Neuronal stem cell (in vitro differentiated cells): ENCODE data around the gene SNX13.

ENCODE experiments used
- DNase-seq: peaks from one replicate; pipeline ENCODE4 v3.0.0-alpha.2; 2013; ENCODE audit warnings: low spot score
- H2AFZ ChIP-seq: one replicate; pipeline ENCODE4 v1.6.1; 2013; ENCODE audit warnings: mild to moderate bottlenecking, low read length, inconsistent platforms
- H2AK5ac ChIP-seq: 2 replicates; pipeline ENCODE4 v1.6.1; 2013; ENCODE audit warnings: low read depth, mild to moderate bottlenecking, inconsistent platforms, low read length, moderate library complexity, mixed read lengths
- H2BK120ac ChIP-seq: 2 replicates; pipeline ENCODE4 v1.6.1; 2013; ENCODE audit warnings: low read depth, mild to moderate bottlenecking, inconsistent platforms, low read length, moderate library complexity, mixed read lengths
- H2BK12ac ChIP-seq: one replicate; pipeline ENCODE4 v1.6.1; 2013; ENCODE audit warnings: low read length, inconsistent platforms
- H2BK15ac ChIP-seq: 2 replicates; pipeline ENCODE4 v1.6.1; 2013; ENCODE audit warnings: mild to moderate bottlenecking, low read length, inconsistent platforms, mixed read lengths
- H2BK5ac ChIP-seq: one replicate; pipeline ENCODE4 v1.6.1; 2013; ENCODE audit warnings: inconsistent platforms, mild to moderate bottlenecking, low read length, moderate library complexity
- H3K14ac ChIP-seq: one replicate; pipeline ENCODE4 v1.6.1; 2013; ENCODE audit warnings: low read length, inconsistent platforms
- H3K18ac ChIP-seq: 2 replicates; pipeline ENCODE4 v1.6.1; 2013; ENCODE audit warnings: low read length, inconsistent platforms
- H3K23ac ChIP-seq: 2 replicates; pipeline ENCODE4 v1.6.1; 2013; ENCODE audit warnings: low read depth, mild to moderate bottlenecking, mixed read lengths, low read length, inconsistent platforms; ENCODE audit not compliant: poor library complexity
- H3K27ac ChIP-seq: replicated peaks from 3 replicates; pipeline ENCODE4 v1.5.1; 2013; ENCODE audit warnings: low read length, inconsistent platforms
- H3K27me3 ChIP-seq, 3 experiments: 2 replicates each; pipeline ENCODE4 v1.6.1; 2013; ENCODE audit warnings: low read length in 3 of 3, mild to moderate bottlenecking in 2 of 3, inconsistent platforms in 1 of 3, low read depth in 1 of 3, mixed read lengths in 1 of 3, moderate library complexity in 1 of 3; ENCODE audit not compliant: control insufficient read depth in 3 of 3, insufficient read depth in 3 of 3
- H3K36me3 ChIP-seq, 2 donors: replicated peaks in 1 of 2; 2 replicates each; pipeline ENCODE4 v1.6.1; 2013; ENCODE audit warnings: low read length in 2 of 2; ENCODE audit not compliant: control insufficient read depth in 2 of 2, insufficient read depth in 2 of 2
- H3K4ac ChIP-seq: 2 replicates; pipeline ENCODE4 v1.6.1; 2013; ENCODE audit warnings: inconsistent platforms, mild to moderate bottlenecking, low read length, moderate library complexity
- H3K4me1 ChIP-seq, 2 donors: 1 replicate in 1 of 2; 2 replicates in 1 of 2; pipeline ENCODE4 v1.6.1; 2013; ENCODE audit warnings: low read length in 2 of 2, low read depth in 1 of 2; ENCODE audit not compliant: control insufficient read depth in 2 of 2, insufficient read depth in 1 of 2
- H3K4me2 ChIP-seq: one replicate; pipeline ENCODE4 v1.6.1; 2013; ENCODE audit warnings: mild to moderate bottlenecking, low read length, inconsistent platforms; ENCODE audit not compliant: insufficient read depth, poor library complexity, severe bottlenecking
- H3K4me3 ChIP-seq, 2 donors: 2 replicates each; pipeline ENCODE4 v1.5.1; 2013; ENCODE audit warnings: low read length in 2 of 2, mild to moderate bottlenecking in 2 of 2, inconsistent platforms in 1 of 2, moderate library complexity in 1 of 2
- H3K79me1 ChIP-seq: one replicate; pipeline ENCODE4 v1.6.1; 2013; ENCODE audit warnings: low read depth, mild to moderate bottlenecking, inconsistent platforms, low read length, moderate library complexity
- H3K9ac ChIP-seq: one replicate; pipeline ENCODE4 v1.6.1; 2013; ENCODE audit warnings: mild to moderate bottlenecking, low read depth, low read length, inconsistent platforms; ENCODE audit not compliant: poor library complexity
- H3K9me3 ChIP-seq, 2 donors: replicated peaks in 1 of 2; 2 replicates each; pipeline versions ENCODE3 to v1.6.1; 2013; ENCODE audit warnings: low read length in 2 of 2, mild to moderate bottlenecking in 2 of 2, inconsistent platforms in 1 of 2, low read depth in 1 of 2, mixed read lengths in 1 of 2, moderate library complexity in 1 of 2; ENCODE audit not compliant: control insufficient read depth in 2 of 2, insufficient read depth in 1 of 2
- H4K8ac ChIP-seq: one replicate; pipeline ENCODE4 v1.6.1; 2013; ENCODE audit warnings: low read depth, mild to moderate bottlenecking, inconsistent platforms, low read length, moderate library complexity
- H4K91ac ChIP-seq: one replicate; pipeline ENCODE4 v1.6.1; 2013; ENCODE audit warnings: low read length, low read depth, mild to moderate bottlenecking, inconsistent platforms; ENCODE audit not compliant: poor library complexity
- WGBS, 2 donors: extraction: QIAGEN DNeasy Blood & Tissue Kit; methylation state at CpG; one replicate each; pipeline ENCODE4 v1.1.7; 2013; ENCODE audit warnings: missing lambda C conversion rate in 2 of 2, mixed read lengths in 1 of 2; ENCODE audit not compliant: insufficient read length in 2 of 2, insufficient replicate concordance in 1 of 2; ENCODE audit errors: extremely low coverage in 2 of 2; 5-methylcytosine and 5-hydroxymethylcytosine counted together

SNX13 gene

DNA sequence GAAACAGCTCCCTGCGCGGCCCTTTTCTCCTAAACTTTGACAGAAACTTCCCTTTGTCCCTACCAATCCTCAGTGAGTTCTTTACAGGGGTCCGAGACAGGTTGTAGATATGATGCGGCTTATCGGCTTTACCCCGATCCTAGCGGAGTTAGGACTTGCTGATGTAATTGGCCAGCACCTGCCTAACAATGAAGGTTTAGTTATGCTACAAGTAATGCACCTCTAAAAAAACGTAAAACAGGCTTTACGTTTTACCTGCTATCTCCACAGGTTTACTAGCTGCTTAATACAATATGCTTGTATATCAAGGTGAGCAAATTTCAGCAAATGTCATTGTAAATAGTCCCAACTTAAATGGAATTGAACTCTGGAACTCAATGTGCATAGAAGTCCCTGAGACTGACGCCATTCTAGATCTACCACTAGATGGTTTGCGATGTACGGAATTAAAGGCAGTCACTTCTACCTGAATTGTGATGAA, 697 bp upstream of the SNX13 start:
- H2BK5ac ChIP-seq, result peak overlapping the region; percentile 95
- no peak overlapping the region for H3K23ac ChIP-seq
- H3K36me3 ChIP-seq, result peaks cover 0 to 5% of the 10 kb centered on the region in 2 donors
- peaks cover 0 to 3% of the 10 kb centered on the region in 2 donors for H3K4me1 ChIP-seq
- H3K14ac ChIP-seq, result no peak overlapping the region
- no peaks in the 10 kb centered on the region for H3K79me1 ChIP-seq
- H3K27me3 ChIP-seq, result no peaks in the 10 kb centered on the region
- no peak overlapping the region for H2BK15ac ChIP-seq
- peak overlapping the region; percentile 85 for H3K27ac ChIP-seq
- H3K4me3 ChIP-seq, result peak overlapping the region; percentile 94 to 95
- peak overlapping the region; percentile 97 for H2AFZ ChIP-seq
- H3K4me2 ChIP-seq, result peak overlapping the region; percentile 78
- H3K18ac ChIP-seq, result no peak overlapping the region
- no peak overlapping the region for H3K4ac ChIP-seq
- WGBS, 2 donors, result no CpG with 5 or more reads among the region's 12 CpGs
- H2BK12ac ChIP-seq, result no peak overlapping the region
- no peak overlapping the region for H4K8ac ChIP-seq
- H2BK120ac ChIP-seq, result no peak overlapping the region
- no peak overlapping the region for H4K91ac ChIP-seq
- H3K9ac ChIP-seq, result peak overlapping the region; percentile 81
- H3K9me3 ChIP-seq, result no peaks in the 10 kb centered on the region
- no peak for DNase-seq
- no peak overlapping the region for H2AK5ac ChIP-seq

GRCh38 chr7:17939606-17940301, 540 bp downstream of the SNX13 start:
- Histone ChIP-seq H3K79me1 (no peaks in the 10 kb centered on the region), H3K27me3 (no peaks in the 10 kb centered on the region), H3K4me2 (peak overlapping the region; percentile 64), H3K27ac (peak overlapping the region; percentile 55), H2AK5ac (peak overlapping the region; percentile 78), H2BK15ac (no peak overlapping the region), H2BK120ac (no peak overlapping the region), H3K9ac (peak overlapping the region; percentile 89), H4K91ac (no peak overlapping the region), H3K9me3 (no peaks in the 10 kb centered on the region), H3K23ac (peak overlapping the region; percentile 90), H3K4me1 (peaks cover 0 to 3% of the 10 kb centered on the region in 2 donors), H3K18ac (peak overlapping the region; percentile 88), H3K36me3 (peaks cover 0 to 7% of the 10 kb centered on the region in 2 donors), H4K8ac (peak overlapping the region; percentile 75), H3K4me3 (peak overlapping the region; percentile 94 to 95), H3K14ac (no peak overlapping the region), H3K4ac (no peak overlapping the region), H2BK12ac (no peak overlapping the region), H2AFZ (peak overlapping the region; percentile 97), H2BK5ac (peak overlapping the region; percentile 95)
- DNase-seq, result peak; percentile 26
- no CpG with 5 or more reads among the region's 29 CpGs for WGBS, 2 donors

DNA sequence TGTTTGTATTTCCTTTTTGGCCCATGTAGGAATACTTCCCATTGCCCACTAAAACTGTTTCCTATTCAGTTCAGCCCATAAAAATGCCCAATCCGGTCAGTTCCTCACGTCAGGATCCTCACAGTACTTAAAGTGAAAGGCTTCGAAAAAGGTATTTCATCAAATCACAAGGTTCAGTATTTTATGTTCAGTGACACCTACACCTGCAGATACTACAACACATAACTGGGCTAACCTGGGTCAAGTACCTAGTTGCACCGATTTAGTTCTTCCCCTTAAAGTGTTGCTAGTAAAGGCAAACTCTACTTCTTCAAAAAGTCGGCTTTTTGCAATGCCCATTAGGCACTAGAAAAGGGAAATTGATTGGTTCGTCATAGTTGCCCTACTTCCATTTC, 1.1 kb downstream of the SNX13 start:
- H2AK5ac ChIP-seq, result no peak overlapping the region
- H2AFZ ChIP-seq, result peak overlapping the region; percentile 97
- H3K4me1 ChIP-seq, result peaks cover 0 to 3% of the 10 kb centered on the region in 2 donors
- H3K36me3 ChIP-seq, result peaks cover 0 to 7% of the 10 kb centered on the region in 2 donors
- no peaks in the 10 kb centered on the region for H3K79me1 ChIP-seq
- H3K23ac ChIP-seq, result no peak overlapping the region
- no peak overlapping the region for H3K18ac ChIP-seq
- H2BK5ac ChIP-seq, result no peak overlapping the region
- H3K9ac ChIP-seq, result no peak overlapping the region
- H4K91ac ChIP-seq, result no peak overlapping the region
- H3K4me2 ChIP-seq, result peak overlapping the region; percentile 64
- no peak overlapping the region for H3K27ac ChIP-seq
- H2BK15ac ChIP-seq, result no peak overlapping the region
- no peak overlapping the region for H4K8ac ChIP-seq
- no peak overlapping the region for H3K14ac ChIP-seq
- peak overlapping the region; percentile 94 to 95 for H3K4me3 ChIP-seq
- no peak overlapping the region for H2BK120ac ChIP-seq
- no peaks in the 10 kb centered on the region for H3K27me3 ChIP-seq
- DNase-seq, result peak; percentile 6
- H3K9me3 ChIP-seq, result no peaks in the 10 kb centered on the region
- no peak overlapping the region for H2BK12ac ChIP-seq
- WGBS, 2 donors, result no CpG with 5 or more reads among the region's 6 CpGs
- H3K4ac ChIP-seq, result no peak overlapping the region

- H3K4me1 ChIP-seq, result peaks cover 0 to 3% of the 10 kb centered on the region in 2 donors
- no peak overlapping the region for H3K23ac ChIP-seq
- no peak overlapping the region for H3K9ac ChIP-seq
- H3K4me2 ChIP-seq, result no peak overlapping the region
- WGBS, 2 donors, result no CpG with 5 or more reads among the region's 2 CpGs
- no peak overlapping the region for H4K91ac ChIP-seq
- no peak overlapping the region for H3K18ac ChIP-seq
- H3K14ac ChIP-seq, result no peak overlapping the region
- no peaks in the 10 kb centered on the region for H3K27me3 ChIP-seq
- H3K9me3 ChIP-seq, result no peaks in the 10 kb centered on the region
- no peak overlapping the region for H3K4ac ChIP-seq
- no peak overlapping the region for H4K8ac ChIP-seq
- no peak overlapping the region for H2BK12ac ChIP-seq
- H3K27ac ChIP-seq, result no peak overlapping the region
- H2BK15ac ChIP-seq, result no peak overlapping the region
- H3K79me1 ChIP-seq, result no peaks in the 10 kb centered on the region
- no peak for DNase-seq
- no peak overlapping the region for H3K4me3 ChIP-seq
- H2BK120ac ChIP-seq, result no peak overlapping the region
- H2AK5ac ChIP-seq, result no peak overlapping the region
- peaks cover 0 to 7% of the 10 kb centered on the region in 2 donors for H3K36me3 ChIP-seq
- H2BK5ac ChIP-seq, result no peak overlapping the region
- H2AFZ ChIP-seq, result no peak overlapping the region
Observed at GRCh38 chr7:17937506-17938120, 2.7 kb downstream of the SNX13 start.
